ENCODE results near the gene TCF15.

GRCh38 chr20:600736-601135 is 9.4 kb downstream of the TCF15 start:
- TF ChIP-seq, protein P1, sequence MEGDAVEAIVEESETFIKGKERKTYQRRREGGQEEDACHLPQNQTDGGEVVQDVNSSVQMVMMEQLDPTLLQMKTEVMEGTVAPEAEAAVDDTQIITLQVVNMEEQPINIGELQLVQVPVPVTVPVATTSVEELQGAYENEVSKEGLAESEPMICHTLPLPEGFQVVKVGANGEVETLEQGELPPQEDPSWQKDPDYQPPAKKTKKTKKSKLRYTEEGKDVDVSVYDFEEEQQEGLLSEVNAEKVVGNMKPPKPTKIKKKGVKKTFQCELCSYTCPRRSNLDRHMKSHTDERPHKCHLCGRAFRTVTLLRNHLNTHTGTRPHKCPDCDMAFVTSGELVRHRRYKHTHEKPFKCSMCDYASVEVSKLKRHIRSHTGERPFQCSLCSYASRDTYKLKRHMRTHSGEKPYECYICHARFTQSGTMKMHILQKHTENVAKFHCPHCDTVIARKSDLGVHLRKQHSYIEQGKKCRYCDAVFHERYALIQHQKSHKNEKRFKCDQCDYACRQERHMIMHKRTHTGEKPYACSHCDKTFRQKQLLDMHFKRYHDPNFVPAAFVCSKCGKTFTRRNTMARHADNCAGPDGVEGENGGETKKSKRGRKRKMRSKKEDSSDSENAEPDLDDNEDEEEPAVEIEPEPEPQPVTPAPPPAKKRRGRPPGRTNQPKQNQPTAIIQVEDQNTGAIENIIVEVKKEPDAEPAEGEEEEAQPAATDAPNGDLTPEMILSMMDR (IDR thresholded peaks at IDR 0.05) = no peak
- no peak for TF ChIP-seq POLR2A (IDR thresholded peaks at IDR 0.05)
